CD14-positive monocyte (primary cell): ENCODE results near the gene MTARC2. TPM values are rescaled to one million over a fixed set of nuclear protein-coding genes. Genes with fewer than 3 reads are reported as not detected.

Source experiments
- DNase-seq, 3 donors: peaks; one replicate each; pipeline ENCODE4 v3.0.0-alpha.2; 2011 to 2022
- H2AFZ ChIP-seq: 2 replicates; pipeline ENCODE4 v1.6.0; 2012; ENCODE audit warnings: mild to moderate bottlenecking, low read depth, low read length, inconsistent platforms; ENCODE audit not compliant: insufficient read depth, poor library complexity, severe bottlenecking
- H3K27ac ChIP-seq, 2 donors: 1 replicate in 1 of 2; 2 replicates in 1 of 2; pipeline ENCODE4 v1.5.1; 2012 to 2013; ENCODE audit warnings: low read length in 2 of 2, control low read depth in 1 of 2, inconsistent platforms in 1 of 2, low read depth in 1 of 2, mild to moderate bottlenecking in 1 of 2
- H3K27me3 ChIP-seq, 2 donors: one replicate each; pipeline versions ENCODE4 v1.6.0 to v1.6.1; 2011 to 2013; ENCODE audit warnings: low read length in 2 of 2; ENCODE audit not compliant: control insufficient read depth in 2 of 2, insufficient read depth in 2 of 2
- H3K36me3 ChIP-seq, 2 donors: replicated peaks in 1 of 2; 1 replicate in 1 of 2; 2 replicates in 1 of 2; pipeline versions ENCODE4 v1.5.1 to v1.6.1; 2012 to 2013; ENCODE audit warnings: low read length in 2 of 2, control low read depth in 1 of 2, inconsistent platforms in 1 of 2, mild to moderate bottlenecking in 1 of 2; ENCODE audit not compliant: insufficient read depth in 2 of 2, control insufficient read depth in 1 of 2
- H3K4me1 ChIP-seq, 2 donors: 1 replicate in 1 of 2; 2 replicates in 1 of 2; pipeline versions ENCODE4 v1.5.1 to v1.6.1; 2012 to 2013; ENCODE audit warnings: low read length in 2 of 2, control low read depth in 1 of 2, inconsistent platforms in 1 of 2, mild to moderate bottlenecking in 1 of 2, moderate library complexity in 1 of 2; ENCODE audit not compliant: insufficient read depth in 2 of 2, control insufficient read depth in 1 of 2
- H3K4me2 ChIP-seq: replicated peaks from 2 replicates; pipeline ENCODE3; 2012; ENCODE audit warnings: low read length, moderate library complexity, mild to moderate bottlenecking; ENCODE audit not compliant: poor library complexity, severe bottlenecking; ENCODE audit errors: extremely low read depth
- H3K4me3 ChIP-seq, 3 experiments: fragments of 200-600 bp in 1 of 3; sonication (generic) in 1 of 3; replicated peaks in 1 of 3; 1 replicate in 2 of 3; 2 replicates in 1 of 3; pipeline ENCODE4 v1.5.1; 2011 to 2013; ENCODE audit warnings: low read length in 3 of 3, mild to moderate bottlenecking in 3 of 3, control low read depth in 2 of 3, low read depth in 2 of 3, inconsistent platforms in 1 of 3, moderate library complexity in 1 of 3
- H3K79me2 ChIP-seq: 2 replicates; pipeline ENCODE4 v1.6.0; 2012; ENCODE audit warnings: mild to moderate bottlenecking, control low read depth, inconsistent platforms, low read length, moderate library complexity; ENCODE audit not compliant: insufficient read depth
- H3K9ac ChIP-seq: 2 replicates; pipeline ENCODE4 v1.6.0; 2017; ENCODE audit warnings: low read length, mild to moderate bottlenecking; ENCODE audit not compliant: insufficient read depth, poor library complexity, severe bottlenecking
- H3K9me3 ChIP-seq, 2 donors: replicated peaks in 1 of 2; 1 replicate in 1 of 2; 2 replicates in 1 of 2; pipeline versions ENCODE4 v1.5.1 to v1.6.1; 2012 to 2013; ENCODE audit warnings: low read length in 2 of 2, control low read depth in 1 of 2; ENCODE audit not compliant: control insufficient read depth in 1 of 2, insufficient read depth in 1 of 2
- H4K20me1 ChIP-seq: 2 replicates; pipeline ENCODE4 v1.6.0; 2012; ENCODE audit warnings: mild to moderate bottlenecking, low read length, control low read depth, moderate library complexity; ENCODE audit not compliant: insufficient read depth
- H3K27ac Mint-ChIP-seq, 7 donors: one replicate each; pipeline ENCODE4 v1.8.0; 2020; ENCODE audit warnings: mild to moderate bottlenecking in 7 of 7, mixed read lengths in 7 of 7, moderate library complexity in 6 of 7, inconsistent platforms in 2 of 7
- H3K27me3 Mint-ChIP-seq, 3 donors: one replicate each; pipeline ENCODE4 v1.8.0; 2021 to 2022; ENCODE audit warnings: low read depth in 3 of 3, mild to moderate bottlenecking in 3 of 3, mixed read lengths in 3 of 3, moderate library complexity in 3 of 3, inconsistent platforms in 1 of 3
- H3K36me3 Mint-ChIP-seq, 2 donors: one replicate each; pipeline ENCODE4 v1.8.0; 2020; ENCODE audit warnings: mixed read lengths in 2 of 2, inconsistent platforms in 1 of 2, mild to moderate bottlenecking in 1 of 2
- H3K4me1 Mint-ChIP-seq: one replicate; pipeline ENCODE4 v1.8.0; 2020; ENCODE audit warnings: mild to moderate bottlenecking, mixed read lengths
- H3K4me3 Mint-ChIP-seq, 2 donors: one replicate each; pipeline ENCODE4 v1.8.0; 2020; ENCODE audit warnings: mild to moderate bottlenecking in 2 of 2, mixed read lengths in 2 of 2, moderate library complexity in 1 of 2
- H3K9me3 Mint-ChIP-seq, 7 donors: one replicate each; pipeline ENCODE4 v1.8.0; 2020 to 2022; ENCODE audit warnings: mixed read lengths in 7 of 7, mild to moderate bottlenecking in 6 of 7, moderate library complexity in 6 of 7, inconsistent platforms in 2 of 7
- CTCF ChIP-seq: fragments of 200-600 bp; IDR thresholded peaks from one replicate; pipeline ENCODE4 v1.8.0; 2022; ENCODE audit warnings: antibody characterized with exemption, mild to moderate bottlenecking
- WGBS: methylation state at CpG from one replicate; pipeline ENCODE4 v1.1.5; 2013; ENCODE audit warnings: missing lambda C conversion rate; ENCODE audit not compliant: insufficient coverage; 5-methylcytosine and 5-hydroxymethylcytosine counted together
- intact Hi-C, 2 donors: fragments of 100-400 bp; cut with micrococcal nuclease; formaldehyde crosslinking; loops; one replicate each; pipeline versions ENCODE4 v1.15.0 to v1.15.1; 2023
- polyA plus RNA-seq, 3 donors: library from polyadenylated mRNA; depleted of rRNA in 1 of 3; unstranded in 2 of 3; stranded (reverse) in 1 of 3; fragments of 300-500 nt in 2 of 3; fragments of >200 nt in 1 of 3; fragmentation: Illumina TruSeq in 2 of 3; gene quantifications; 1 replicate in 2 of 3; 2 replicates in 1 of 3; pipeline ENCODE4 v1.2.3, GENCODE V29; 2012 to 2021

Gene MTARC2
- polyA plus RNA-seq, 3 donors: 0.29 to 0.81 (median 0.56) TPM

- H3K9me3 ChIP-seq: no peaks in the 10 kb centered on the region
- 100% methylated on average over 1 of the region's 2 CpGs for WGBS
- Mint-ChIP-seq H3K4me1 (peaks cover 3% of the 10 kb centered on the region), H3K27ac (peak overlapping the region in 1 of 7 donors; percentile 12), H3K27me3 (peaks cover 0 to 2% (median 0%) of the 10 kb centered on the region in 3 donors), H3K9me3 (peaks cover 0 to 7% (median 3%) of the 10 kb centered on the region in 7 donors), H3K4me3 (no peak overlapping the region), H3K36me3 (peaks cover 97 to 100% of the 10 kb centered on the region in 2 donors)
- no peak overlapping the region for H2AFZ ChIP-seq
- no peak for DNase-seq
- H3K36me3 ChIP-seq: peaks cover 77 to 99% of the 10 kb centered on the region in 2 donors
- H4K20me1 ChIP-seq: peaks cover 10% of the 10 kb centered on the region
- intact Hi-C loops: loop anchor here in 1 of 2 donors (10.0 kb wide), 1 partner anchor 619 kb away; no protein-coding TSS in a partner anchor
- no peaks in the 10 kb centered on the region for H3K79me2 ChIP-seq
- TF ChIP-seq CTCF: no peak
- no peak overlapping the region for H3K9ac ChIP-seq
- no peak overlapping the region for H3K4me3 ChIP-seq
- no peaks in the 10 kb centered on the region for H3K4me1 ChIP-seq
- no peaks in the 10 kb centered on the region for H3K27me3 ChIP-seq
- no peak overlapping the region for H3K4me2 ChIP-seq
- no peak overlapping the region for H3K27ac ChIP-seq
These were observed 67.3 kb downstream of the MTARC2 start for GRCh38 chr1:220815409-220815808.

GRCh38 chr1:220817907-220818306 is 69.8 kb downstream of the MTARC2 start:
- H3K36me3 ChIP-seq: peaks cover 56 to 83% of the 10 kb centered on the region in 2 donors
- H2AFZ ChIP-seq: no peak overlapping the region
- H3K9me3 Mint-ChIP-seq: peaks cover 0 to 7% (median 3%) of the 10 kb centered on the region in 7 donors
- intact Hi-C loops: loop anchor here in 1 of 2 donors (10.0 kb wide), 1 partner anchor 617 kb away; no protein-coding TSS in a partner anchor
- TF ChIP-seq CTCF: no peak
- no peaks in the 10 kb centered on the region for H3K9me3 ChIP-seq
- H4K20me1 ChIP-seq: peaks cover 4% of the 10 kb centered on the region
- no peak overlapping the region for H3K27ac ChIP-seq
- H3K4me3 Mint-ChIP-seq: no peak overlapping the region
- no peak for DNase-seq
- H3K27me3 Mint-ChIP-seq: peaks cover 0 to 2% (median under 1%) of the 10 kb centered on the region in 3 donors
- no CpG with 5 or more reads among the region's 1 CpG for WGBS
- H3K36me3 Mint-ChIP-seq: peaks cover 87 to 93% of the 10 kb centered on the region in 2 donors
- no peaks in the 10 kb centered on the region for H3K79me2 ChIP-seq
- H3K27ac Mint-ChIP-seq: no peak overlapping the region
- H3K4me1 Mint-ChIP-seq: no peaks in the 10 kb centered on the region
- no peaks in the 10 kb centered on the region for H3K27me3 ChIP-seq
- H3K9ac ChIP-seq: no peak overlapping the region
- H3K4me1 ChIP-seq: no peaks in the 10 kb centered on the region
- no peak overlapping the region for H3K4me3 ChIP-seq
- no peak overlapping the region for H3K4me2 ChIP-seq
